ENCODE measurements around the gene RFX6.

The RFX6 gene

DNA sequence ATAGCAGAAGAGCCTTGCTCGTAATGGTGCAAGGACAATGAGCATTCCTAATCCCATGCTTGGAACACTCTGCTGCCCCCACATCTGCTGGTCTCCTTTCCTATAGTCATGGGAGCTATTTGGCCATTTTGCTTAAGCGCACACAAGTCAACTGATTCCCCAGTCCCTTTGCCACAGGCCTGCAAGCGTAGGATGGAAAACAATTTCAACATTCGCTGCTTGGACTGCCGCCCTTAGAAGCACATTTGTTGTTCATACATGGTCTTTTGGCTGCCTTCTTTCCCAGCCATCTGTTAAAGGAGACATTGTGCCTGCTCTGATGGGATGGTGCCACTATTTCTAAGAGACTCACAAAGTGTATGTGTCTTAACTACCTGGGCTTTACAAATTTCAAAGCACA, 96.9 kb downstream of the RFX6 start:
- DNase-seq (ENCODE audit: low spot score): no peak

DNA sequence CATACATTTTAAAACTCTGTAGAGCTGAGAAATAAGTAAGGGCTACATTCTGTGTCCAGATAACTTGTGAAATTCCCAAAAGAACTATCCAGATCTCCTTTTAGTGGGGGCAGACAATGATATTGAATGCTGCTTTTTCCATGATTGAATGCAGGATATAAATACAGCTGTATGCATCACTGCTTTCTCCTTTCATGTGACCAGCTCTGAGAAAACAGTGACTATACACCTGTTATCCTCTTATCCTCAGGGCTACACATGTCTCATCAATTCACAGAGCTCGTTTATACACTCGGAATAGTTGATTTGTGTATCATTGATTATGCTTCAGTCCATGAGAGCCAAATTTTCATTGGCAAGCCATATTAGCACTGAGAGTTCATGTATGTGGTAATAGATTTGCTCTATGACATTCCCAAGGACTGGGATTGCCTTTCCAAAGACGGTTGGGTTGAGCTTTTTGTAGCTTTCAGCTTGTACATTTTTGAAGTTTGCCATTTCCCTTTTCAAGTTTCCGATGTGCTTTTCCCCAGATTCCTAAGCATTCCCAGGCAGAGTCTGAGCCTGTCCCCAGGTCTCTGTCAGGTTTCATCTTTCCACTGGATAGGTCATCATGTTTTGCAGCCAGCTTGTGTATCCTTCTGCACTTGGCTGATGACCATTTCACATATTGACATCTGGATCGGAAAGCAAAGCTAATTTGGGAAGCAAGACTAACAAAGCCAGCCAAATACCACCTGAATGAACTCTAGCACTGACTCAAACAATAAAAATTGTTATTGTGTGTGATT, 97.7 kb downstream of the RFX6 start:
- DNase-seq (ENCODE audit: low spot score): no peak

- DNase-seq (ENCODE audit: low spot score): no peak
Observed at GRCh38 chr6:116975600-116975999, 98.6 kb downstream of the RFX6 start.

- DNase-seq (ENCODE audit: low spot score): no peak
Observed at GRCh38 chr6:116979560-116979959, 102.5 kb downstream of the RFX6 start.
